DOHH2 (cell line): ENCODE results near the gene SMYD2.

Experiments used
- H3F3A ChIP-seq: fragments of 200-600 bp; sonication (generic), shearing (Covaris generic); 2 replicates; pipeline ENCODE4 v1.6.0; 2016; ENCODE audit warnings: antibody characterized with exemption, mild to moderate bottlenecking; ENCODE audit not compliant: control insufficient read depth, insufficient read depth
- H3K27ac ChIP-seq: fragments of 200-600 bp; sonication (generic); 2 replicates; pipeline ENCODE4 v1.5.1; 2014; ENCODE audit warnings: low read depth, mild to moderate bottlenecking, low read length, moderate library complexity
- H3K27me3 ChIP-seq: fragments of 200-600 bp; sonication (generic); 2 replicates; pipeline ENCODE4 v1.6.1; 2014; ENCODE audit warnings: mild to moderate bottlenecking, low read length, mixed read lengths; ENCODE audit not compliant: control insufficient read depth
- H3K36me3 ChIP-seq: fragments of 200-600 bp; sonication (generic); 2 replicates; pipeline ENCODE4 v1.6.1; 2014; ENCODE audit warnings: mild to moderate bottlenecking, low read length, moderate library complexity, mixed read lengths; ENCODE audit not compliant: control insufficient read depth
- H3K4me1 ChIP-seq: fragments of 200-600 bp; sonication (generic); 2 replicates; pipeline ENCODE4 v1.6.1; 2014; ENCODE audit warnings: mild to moderate bottlenecking, low read length, mixed read lengths; ENCODE audit not compliant: control insufficient read depth
- H3K4me2 ChIP-seq: fragments of 200-600 bp; sonication (generic); 2 replicates; pipeline ENCODE4 v1.6.0; 2014; ENCODE audit warnings: mild to moderate bottlenecking, low read length, moderate library complexity
- H3K4me3 ChIP-seq: fragments of 200-600 bp; sonication (generic); 2 replicates; pipeline ENCODE4 v1.5.1; 2014; ENCODE audit warnings: mild to moderate bottlenecking, low read length, mixed read lengths
- H3K79me2 ChIP-seq: fragments of 200-600 bp; sonication (generic); 2 replicates; pipeline ENCODE4 v1.6.1; 2014; ENCODE audit warnings: mild to moderate bottlenecking, low read length, mixed read lengths; ENCODE audit not compliant: control insufficient read depth
- H3K9me2 ChIP-seq: fragments of 200-600 bp; sonication (generic); replicated peaks from 2 replicates; pipeline ENCODE4 v1.6.1; 2014; ENCODE audit warnings: mild to moderate bottlenecking, low read length, mixed read lengths; ENCODE audit not compliant: control insufficient read depth
- H3K9me3 ChIP-seq: fragments of 200-600 bp; sonication (generic); 2 replicates; pipeline ENCODE4 v1.6.1; 2014; ENCODE audit warnings: antibody characterized with exemption, low read length, mixed read lengths; ENCODE audit not compliant: control insufficient read depth, insufficient read depth
- H4K20me1 ChIP-seq: fragments of 200-600 bp; sonication (generic); 2 replicates; pipeline ENCODE4 v1.6.0; 2014; ENCODE audit warnings: low read depth, mild to moderate bottlenecking, antibody characterized with exemption, low read length, moderate library complexity; ENCODE audit not compliant: control insufficient read depth, insufficient read depth
- EZH2phosphoT487 ChIP-seq: fragments of 200-600 bp; sonication (generic); IDR thresholded peaks from 2 replicates; pipeline ENCODE4 v1.6.1; 2017; ENCODE audit warnings: borderline replicate concordance, mild to moderate bottlenecking, antibody characterized with exemption, low read length, moderate library complexity, mixed read lengths
- TF ChIP-seq, protein P1 (sequence below): fragments of 200-600 bp; sonication (generic); IDR thresholded peaks from one replicate; pipeline ENCODE4 v1.5.1; 2014; ENCODE audit warnings: antibody characterized with exemption, mild to moderate bottlenecking, low read depth, low read length; ENCODE audit not compliant: poor library complexity, severe bottlenecking

Gene SMYD2

GRCh38 chr1:214305164-214305751 is 24.3 kb downstream of the SMYD2 start:
- H3K9me2 ChIP-seq, result no peaks in the 10 kb centered on the region
- H3K27me3 ChIP-seq, result no peaks in the 10 kb centered on the region
- no peak overlapping the region for H3K27ac ChIP-seq
- H3K36me3 ChIP-seq, result no peaks in the 10 kb centered on the region
- no peaks in the 10 kb centered on the region for H3K9me3 ChIP-seq
- H3K4me2 ChIP-seq, result no peak overlapping the region
- no peaks in the 10 kb centered on the region for H3F3A ChIP-seq
- TF ChIP-seq, protein P1, sequence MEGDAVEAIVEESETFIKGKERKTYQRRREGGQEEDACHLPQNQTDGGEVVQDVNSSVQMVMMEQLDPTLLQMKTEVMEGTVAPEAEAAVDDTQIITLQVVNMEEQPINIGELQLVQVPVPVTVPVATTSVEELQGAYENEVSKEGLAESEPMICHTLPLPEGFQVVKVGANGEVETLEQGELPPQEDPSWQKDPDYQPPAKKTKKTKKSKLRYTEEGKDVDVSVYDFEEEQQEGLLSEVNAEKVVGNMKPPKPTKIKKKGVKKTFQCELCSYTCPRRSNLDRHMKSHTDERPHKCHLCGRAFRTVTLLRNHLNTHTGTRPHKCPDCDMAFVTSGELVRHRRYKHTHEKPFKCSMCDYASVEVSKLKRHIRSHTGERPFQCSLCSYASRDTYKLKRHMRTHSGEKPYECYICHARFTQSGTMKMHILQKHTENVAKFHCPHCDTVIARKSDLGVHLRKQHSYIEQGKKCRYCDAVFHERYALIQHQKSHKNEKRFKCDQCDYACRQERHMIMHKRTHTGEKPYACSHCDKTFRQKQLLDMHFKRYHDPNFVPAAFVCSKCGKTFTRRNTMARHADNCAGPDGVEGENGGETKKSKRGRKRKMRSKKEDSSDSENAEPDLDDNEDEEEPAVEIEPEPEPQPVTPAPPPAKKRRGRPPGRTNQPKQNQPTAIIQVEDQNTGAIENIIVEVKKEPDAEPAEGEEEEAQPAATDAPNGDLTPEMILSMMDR, result no peak
- H3K79me2 ChIP-seq, result peaks cover 4% of the 10 kb centered on the region; the same call in 1 of the 2 replicates
- no peaks in the 10 kb centered on the region for H3K4me1 ChIP-seq
- H4K20me1 ChIP-seq, result 0 out of 2 replicates have a peak, but pooled peaks cover 3% of the 10 kb centered on the region
- no peak overlapping the region for H3K4me3 ChIP-seq

- no peaks in the 10 kb centered on the region for H3K9me3 ChIP-seq
- no peaks in the 10 kb centered on the region for H3K27me3 ChIP-seq
- H3K4me2 ChIP-seq, result no peak overlapping the region
Measured at GRCh38 chr1:214306269-214306668, 25.3 kb downstream of the SMYD2 start.

GRCh38 chr1:214310010-214310409 is 29.1 kb downstream of the SMYD2 start:
- TF ChIP-seq, protein P1, result no peak
- no peak for TF ChIP-seq EZH2phosphoT487

More at GRCh38 chr1:214306269-214306668, 25.3 kb downstream of the SMYD2 start:
- Histone ChIP-seq H3K79me2 (no peaks in the 10 kb centered on the region; the same call in 1 of the 2 replicates), H3K9me2 (no peaks in the 10 kb centered on the region), H3F3A (no peaks in the 10 kb centered on the region), H3K4me1 (no peaks in the 10 kb centered on the region), H3K36me3 (no peaks in the 10 kb centered on the region), H4K20me1 (no peaks in the 10 kb centered on the region), H3K27ac (no peak overlapping the region), H3K4me3 (no peak overlapping the region)
- TF ChIP-seq EZH2phosphoT487, result no peak
- TF ChIP-seq, protein P1, result no peak

More at GRCh38 chr1:214310010-214310409, 29.1 kb downstream of the SMYD2 start:
- Histone ChIP-seq H3K4me1 (no peaks in the 10 kb centered on the region), H3K9me3 (no peaks in the 10 kb centered on the region), H3K4me2 (no peak overlapping the region), H4K20me1 (no peaks in the 10 kb centered on the region), H3K27me3 (no peaks in the 10 kb centered on the region), H3K27ac (no peak overlapping the region), H3F3A (no peaks in the 10 kb centered on the region), H3K9me2 (no peaks in the 10 kb centered on the region), H3K4me3 (no peak overlapping the region), H3K79me2 (no peaks in the 10 kb centered on the region), H3K36me3 (no peaks in the 10 kb centered on the region)
